Epithelial cell of esophagus (primary cell): ENCODE results near the gene CXADR.

Source experiments
- DNase-seq: peaks from one replicate; pipeline ENCODE4 v3.0.0; 2010; ENCODE audit warnings: low read depth
- H3K4me3 ChIP-seq: 2 replicates; pipeline ENCODE4 v1.5.1; 2011; ENCODE audit warnings: mild to moderate bottlenecking, low read length, control low read depth
- CTCF ChIP-seq: IDR thresholded peaks from 2 replicates; pipeline ENCODE4 v1.5.1; 2011; ENCODE audit warnings: low read depth, mild to moderate bottlenecking, low read length, control low read depth, inconsistent platforms; ENCODE audit not compliant: insufficient read depth; ENCODE audit errors: missing control alignments

Gene CXADR

GRCh38 chr21:17527711-17528110 is 14.9 kb downstream of the CXADR start:
- TF ChIP-seq CTCF: no peak
- H3K4me3 ChIP-seq: no peak overlapping the region
- DNase-seq: no peak

GRCh38 chr21:17529648-17530047 is 16.8 kb downstream of the CXADR start:
- DNase-seq: no peak
- TF ChIP-seq CTCF: no peak
- no peak overlapping the region for H3K4me3 ChIP-seq

- TF ChIP-seq CTCF: no peak
- no peak overlapping the region for H3K4me3 ChIP-seq
- DNase-seq: no peak
These were observed 19.4 kb downstream of the CXADR start for GRCh38 chr21:17532292-17532691.

- TF ChIP-seq CTCF: no peak
- H3K4me3 ChIP-seq: no peak overlapping the region
- DNase-seq: peak; percentile 18
These were observed 23.5 kb downstream of the CXADR start for GRCh38 chr21:17536381-17536780.

- no peak for TF ChIP-seq CTCF
These were observed 24.5 kb downstream of the CXADR start for GRCh38 chr21:17537299-17537698.

GRCh38 chr21:17538576-17538975 is 25.7 kb downstream of the CXADR start:
- no peak for TF ChIP-seq CTCF
- no peak overlapping the region for H3K4me3 ChIP-seq
- DNase-seq: no peak

More at GRCh38 chr21:17537299-17537698, 24.5 kb downstream of the CXADR start:
- DNase-seq: peak; percentile 79
- H3K4me3 ChIP-seq: no peak overlapping the region

- H3K4me3 ChIP-seq: no peak overlapping the region
- peak; percentile 54 for DNase-seq
- TF ChIP-seq CTCF: no peak
These were observed 26.5 kb downstream of the CXADR start for GRCh38 chr21:17539323-17539722.
